Activated gamma-delta T cell treated with Interleukin-2 at 50 U/mL for 16 hours (primary cell): ENCODE data around the gene CYB5D1.

Experiments
- DNase-seq: peaks from one replicate; pipeline ENCODE4 v3.0.0-alpha.2; 2020

CYB5D1 gene

DNA sequence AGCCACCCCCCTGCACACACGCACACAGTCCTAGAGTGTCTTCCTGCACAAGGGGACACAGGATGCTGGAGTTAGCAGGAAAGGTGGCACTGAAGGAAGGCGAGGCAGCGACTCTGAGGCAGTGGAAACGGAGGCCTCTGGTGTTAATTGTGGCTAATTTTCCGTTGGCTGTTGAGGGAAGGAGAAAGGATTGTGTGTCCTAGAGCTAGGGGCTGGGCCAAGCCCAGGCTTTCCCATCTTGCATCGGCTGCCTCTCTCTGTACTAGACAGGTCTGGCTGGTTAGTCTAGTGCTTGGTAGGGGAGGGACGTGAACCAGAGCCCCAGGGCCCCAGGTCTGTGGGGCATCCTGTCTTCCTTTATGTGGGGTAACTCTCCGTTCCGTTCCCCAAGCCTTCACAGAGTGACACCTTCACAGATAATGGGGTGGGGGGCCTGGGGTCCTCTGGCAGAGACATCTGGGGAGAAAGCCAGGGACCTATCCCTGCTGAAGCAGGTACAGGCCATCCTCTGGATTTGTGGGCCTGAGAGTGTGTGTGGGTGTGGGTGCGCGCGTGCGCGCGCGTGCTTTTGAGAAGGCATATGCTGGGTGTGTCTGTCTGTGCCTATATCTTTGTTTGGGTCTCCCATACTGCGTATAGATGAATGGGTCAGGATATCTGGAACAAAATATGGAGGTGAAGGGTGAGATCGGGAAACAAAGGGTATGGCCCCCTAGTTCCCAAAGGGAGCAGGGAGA is 30.5 kb downstream of the CYB5D1 start, which contains the start of gene CHD3:
Gene CHD3 (plus strand): TSS at position 606 of the 737 bp plus-strand sequence. CDS start 212 bp downstream, outside the sequence.
- DNase-seq: peak; percentile 17

- peak; percentile 15 for DNase-seq
Observed at GRCh38 chr17:7889166-7889955, 31.6 kb downstream of the CYB5D1 start.

GRCh38 chr17:7893187-7893880 is 35.5 kb downstream of the CYB5D1 start:
- DNase-seq: no peak

DNA sequence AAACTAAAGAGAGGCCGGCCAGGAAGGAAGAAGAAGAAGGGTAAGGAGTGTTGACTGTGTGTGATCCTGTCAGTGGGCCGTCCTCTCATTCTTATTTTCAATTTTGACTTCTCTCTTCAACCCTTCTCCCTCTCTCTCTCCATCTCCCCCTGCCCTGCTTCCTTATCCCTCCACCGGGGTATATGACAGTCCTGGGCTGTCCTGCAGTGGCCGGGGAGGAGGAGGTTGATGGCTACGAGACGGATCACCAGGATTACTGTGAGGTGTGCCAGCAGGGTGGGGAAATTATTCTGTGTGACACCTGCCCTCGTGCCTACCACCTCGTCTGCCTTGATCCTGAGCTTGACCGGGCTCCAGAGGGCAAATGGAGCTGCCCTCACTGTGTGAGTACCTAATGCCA is 36.4 kb downstream of the CYB5D1 start:
- DNase-seq: no peak

GRCh38 chr17:7894866-7895265 is 37.1 kb downstream of the CYB5D1 start:
- DNase-seq: no peak

DNA sequence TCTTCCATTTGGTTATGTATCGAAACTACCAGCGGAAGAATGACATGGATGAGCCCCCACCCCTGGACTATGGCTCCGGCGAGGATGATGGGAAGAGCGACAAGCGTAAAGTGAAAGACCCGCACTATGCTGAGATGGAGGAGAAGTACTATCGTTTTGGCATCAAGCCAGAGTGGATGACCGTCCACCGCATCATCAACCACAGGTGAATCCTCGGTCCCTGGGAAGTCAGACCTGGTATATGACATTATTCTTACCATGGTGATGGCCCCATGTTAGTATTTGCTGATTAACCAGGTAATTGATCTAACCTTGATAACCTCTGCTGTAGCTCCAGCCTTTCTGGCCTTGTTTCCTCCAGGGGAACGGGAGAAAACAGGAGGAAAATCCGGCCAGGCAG is 39.3 kb downstream of the CYB5D1 start:
- DNase-seq: no peak

- no peak for DNase-seq
Observed at GRCh38 chr17:7897773-7898172, 40.0 kb downstream of the CYB5D1 start.

GRCh38 chr17:7903154-7904103 is 45.6 kb downstream of the CYB5D1 start:
- no peak for DNase-seq

GRCh38 chr17:7909089-7909488 is 51.3 kb downstream of the CYB5D1 start:
- DNase-seq: no peak

DNA sequence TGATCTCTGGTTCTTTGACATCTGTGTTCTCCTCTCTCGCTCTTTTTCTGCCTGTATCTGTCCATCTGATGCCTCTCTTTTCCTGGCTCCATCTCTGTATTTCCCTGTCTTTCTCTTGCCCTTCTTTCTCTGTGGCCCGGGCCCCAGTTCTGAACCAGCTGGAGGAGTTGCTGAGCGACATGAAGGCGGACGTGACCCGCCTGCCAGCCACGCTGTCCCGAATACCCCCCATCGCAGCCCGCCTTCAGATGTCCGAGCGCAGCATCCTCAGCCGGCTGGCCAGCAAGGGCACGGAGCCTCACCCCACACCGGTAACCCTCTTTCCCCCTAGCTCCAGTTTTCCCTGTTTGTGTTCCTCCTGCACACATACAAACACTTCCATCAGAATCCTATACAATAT is 52.5 kb downstream of the CYB5D1 start:
- DNase-seq: no peak

GRCh38 chr17:7910711-7911110 is 52.9 kb downstream of the CYB5D1 start:
- no peak for DNase-seq

GRCh38 chr17:7911116-7911515 is 53.3 kb downstream of the CYB5D1 start:
- DNase-seq: no peak
